Measurements from ENCODE around the gene SLC12A8. TPM values are rescaled to one million over a fixed set of nuclear protein-coding genes. Genes with fewer than 3 reads are reported as not detected.
A peak's percentile ranks its signal among the peaks of the same experiment; 100 is the strongest.

The SLC12A8 gene
- total and polyA plus RNA-seq, 2 experiments from 2014 or later, result 3.4 to 7.8 TPM

- no peaks in the 10 kb centered on the region for H3K9me3 ChIP-seq (ENCODE audit: low read depth)
- in situ Hi-C loops (cut with MboI), result no loop called here
- peak overlapping the region; percentile 54 for H2AFZ ChIP-seq
- no peaks in the 10 kb centered on the region for H3K79me2 ChIP-seq (ENCODE audit: insufficient read depth)
- TF ChIP-seq EZH2 (IDR thresholded peaks at IDR 0.05; ENCODE audit: insufficient read depth, poor library complexity, severe bottlenecking), result no peak
- WGBS, 2 experiments (ENCODE audit: low coverage in 1 of 2, low lambda C conversion rate in 2 of 2, missing lambda C conversion rate in 2 of 2), result 93 to 95% methylated on average over 20 of the region's 20 CpGs
- no peaks in the 10 kb centered on the region for H3F3A ChIP-seq (ENCODE audit: insufficient read depth)
- H3K27me3 ChIP-seq (replicated peaks; ENCODE audit: insufficient read depth), result no peaks in the 10 kb centered on the region
- no peak overlapping the region for H3K27ac ChIP-seq
- peaks cover 5% of the 10 kb centered on the region; the same call in 1 of the 2 replicates for H3K4me1 ChIP-seq (ENCODE audit: insufficient read depth)
- DNase-seq, result no peak
- H3K9me2 ChIP-seq (ENCODE audit: insufficient read depth), result no peaks in the 10 kb centered on the region
- no peaks in the 10 kb centered on the region for H3K36me3 ChIP-seq (ENCODE audit: low read depth)
- H3K4me3 ChIP-seq, result no peak overlapping the region
- H4K20me1 ChIP-seq (ENCODE audit: insufficient read depth), result no peaks in the 10 kb centered on the region
- no peak overlapping the region for H3K9ac ChIP-seq
- H3K4me2 ChIP-seq (ENCODE audit: unreplicated experiment), result no peak overlapping the region
These were observed 25.5 kb downstream of the SLC12A8 start for GRCh38 chr3:125186800-125187598.

- Histone ChIP-seq H4K20me1 (ENCODE audit: insufficient read depth) (no peaks in the 10 kb centered on the region), H3K79me2 (ENCODE audit: insufficient read depth) (no peaks in the 10 kb centered on the region), H2AFZ (peak overlapping the region; percentile 54), H3K4me3 (no peak overlapping the region), H3K9me2 (ENCODE audit: insufficient read depth) (no peaks in the 10 kb centered on the region), H3K4me2 (ENCODE audit: unreplicated experiment) (peak overlapping the region; percentile 34), H3K27me3 (replicated peaks; ENCODE audit: insufficient read depth) (no peaks in the 10 kb centered on the region), H3K4me1 (ENCODE audit: insufficient read depth) (peaks cover 5% of the 10 kb centered on the region; the same call in 1 of the 2 replicates), H3K27ac (no peak overlapping the region), H3F3A (ENCODE audit: insufficient read depth) (no peaks in the 10 kb centered on the region), H3K9me3 (ENCODE audit: low read depth) (no peaks in the 10 kb centered on the region), H3K36me3 (ENCODE audit: low read depth) (no peaks in the 10 kb centered on the region), H3K9ac (no peak overlapping the region)
- peak; percentile 67 for DNase-seq
- in situ Hi-C loops (cut with MboI), result no loop called here
- 29 to 31% methylated on average over 10 of the region's 10 CpGs for WGBS, 2 experiments (ENCODE audit: low coverage in 1 of 2, low lambda C conversion rate in 2 of 2, missing lambda C conversion rate in 2 of 2)
- no peak for TF ChIP-seq EZH2phosphoT487 (IDR thresholded peaks at IDR 0.05; ENCODE audit: insufficient read depth, low read depth)
- TF ChIP-seq EZH2 (IDR thresholded peaks at IDR 0.05; ENCODE audit: insufficient read depth, poor library complexity, severe bottlenecking), result no peak
These were observed 26.2 kb downstream of the SLC12A8 start for GRCh38 chr3:125186261-125186787.

- no peaks in the 10 kb centered on the region for H3K9me3 ChIP-seq (ENCODE audit: low read depth)
- peaks cover 5% of the 10 kb centered on the region; the same call in 1 of the 2 replicates for H3K4me1 ChIP-seq (ENCODE audit: insufficient read depth)
- no peaks in the 10 kb centered on the region for H3K9me2 ChIP-seq (ENCODE audit: insufficient read depth)
- H3K36me3 ChIP-seq (ENCODE audit: low read depth), result no peaks in the 10 kb centered on the region
- H3K79me2 ChIP-seq (ENCODE audit: insufficient read depth), result no peaks in the 10 kb centered on the region
- no peak overlapping the region for H2AFZ ChIP-seq
- TF ChIP-seq EZH2phosphoT487 (IDR thresholded peaks at IDR 0.05; ENCODE audit: insufficient read depth, low read depth), result no peak
- no peak overlapping the region for H3K4me3 ChIP-seq
- 90 to 92% methylated on average over 3 of the region's 3 CpGs for WGBS, 2 experiments (ENCODE audit: low coverage in 1 of 2, low lambda C conversion rate in 2 of 2, missing lambda C conversion rate in 2 of 2)
- H3K9ac ChIP-seq, result no peak overlapping the region
- H4K20me1 ChIP-seq (ENCODE audit: insufficient read depth), result no peaks in the 10 kb centered on the region
- H3F3A ChIP-seq (ENCODE audit: insufficient read depth), result no peaks in the 10 kb centered on the region
- H3K27me3 ChIP-seq (replicated peaks; ENCODE audit: insufficient read depth), result no peaks in the 10 kb centered on the region
- peak overlapping the region; percentile 34 for H3K4me2 ChIP-seq (ENCODE audit: unreplicated experiment)
- in situ Hi-C loops (cut with MboI), result no loop called here
- DNase-seq, result no peak
- no peak overlapping the region for H3K27ac ChIP-seq
These were observed 26.7 kb downstream of the SLC12A8 start for GRCh38 chr3:125185805-125186204.

- Histone ChIP-seq H3K9ac (no peak overlapping the region), H3K79me2 (ENCODE audit: insufficient read depth) (no peaks in the 10 kb centered on the region), H3K4me1 (ENCODE audit: insufficient read depth) (no peaks in the 10 kb centered on the region), H3F3A (ENCODE audit: insufficient read depth) (no peaks in the 10 kb centered on the region), H3K4me3 (no peak overlapping the region), H3K36me3 (ENCODE audit: low read depth) (no peaks in the 10 kb centered on the region), H3K27me3 (replicated peaks; ENCODE audit: insufficient read depth) (no peaks in the 10 kb centered on the region), H3K9me3 (ENCODE audit: low read depth) (no peaks in the 10 kb centered on the region), H4K20me1 (ENCODE audit: insufficient read depth) (no peaks in the 10 kb centered on the region), H3K27ac (no peak overlapping the region), H2AFZ (0 out of 2 replicates have a peak overlapping the region, but pooled peaks have one; percentile 27), H3K9me2 (ENCODE audit: insufficient read depth) (no peaks in the 10 kb centered on the region), H3K4me2 (ENCODE audit: unreplicated experiment) (no peak overlapping the region)
- 93 to 97% methylated on average over 1 of the region's 1 CpG for whole genome bisulfite sequencing, 2 experiments (ENCODE audit: low coverage in 1 of 2, low lambda C conversion rate in 2 of 2, missing lambda C conversion rate in 2 of 2)
- in situ Hi-C loops (cut with MboI), result no loop called here
- TF ChIP-seq EZH2 (IDR thresholded peaks at IDR 0.05; ENCODE audit: insufficient read depth, poor library complexity, severe bottlenecking) (no peak), EZH2phosphoT487 (IDR thresholded peaks at IDR 0.05; ENCODE audit: insufficient read depth, low read depth) (no peak)
- DNase-seq, result no peak
These were observed 32.7 kb downstream of the SLC12A8 start for GRCh38 chr3:125179884-125180240.

All from GM23248 (cell line).